ENCODE data around the gene ADGRL3.
"Not testable (repeated sequence)": the region's sequence is repeated elsewhere in the genome, so short reads cannot be mapped to it uniquely, and the experiment has no call there.

ADGRL3 gene

DNA sequence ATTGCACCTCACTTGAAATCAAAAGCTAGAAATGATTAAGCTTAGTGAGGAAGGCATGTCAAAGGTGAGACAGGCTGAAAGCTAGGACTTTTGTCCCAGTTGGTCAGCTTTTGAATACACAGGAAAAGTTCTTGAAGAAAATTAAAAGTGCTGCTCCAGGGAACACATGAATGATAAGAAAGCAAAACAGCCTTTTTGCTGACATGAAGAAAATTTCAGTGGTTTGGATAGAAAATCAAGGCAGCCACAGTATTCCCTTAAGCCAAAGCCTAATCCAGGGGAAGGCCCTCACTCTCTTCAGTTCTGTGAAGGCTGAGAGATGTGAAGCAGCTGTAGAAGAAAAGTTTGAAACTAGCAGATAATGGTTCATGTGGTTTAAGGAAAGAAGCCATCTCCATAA lies 150.8 kb downstream of the ADGRL3 start:
- DNase-seq (ENCODE audit: low read depth, low spot score), result no peak

DNA sequence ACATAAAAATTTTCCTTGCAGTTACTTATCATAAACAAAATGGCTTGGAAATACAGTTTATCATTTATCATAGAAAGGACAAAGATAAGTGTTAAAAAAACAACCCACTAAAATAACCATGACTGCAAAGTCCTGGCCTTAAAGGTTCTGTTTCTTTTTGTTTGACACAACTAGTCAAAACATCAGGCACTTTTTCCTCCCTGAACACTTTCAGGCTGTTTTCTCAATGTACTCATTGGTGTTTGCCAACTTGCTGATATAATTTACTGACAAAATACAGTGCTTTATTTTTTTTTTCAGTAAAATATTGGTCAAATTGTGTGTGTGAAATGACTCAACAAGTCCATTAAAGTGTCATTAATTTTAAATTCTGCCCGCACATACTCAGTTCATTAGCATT lies 156.6 kb downstream of the ADGRL3 start:
- no peak for DNase-seq (ENCODE audit: low read depth, low spot score)

DNA sequence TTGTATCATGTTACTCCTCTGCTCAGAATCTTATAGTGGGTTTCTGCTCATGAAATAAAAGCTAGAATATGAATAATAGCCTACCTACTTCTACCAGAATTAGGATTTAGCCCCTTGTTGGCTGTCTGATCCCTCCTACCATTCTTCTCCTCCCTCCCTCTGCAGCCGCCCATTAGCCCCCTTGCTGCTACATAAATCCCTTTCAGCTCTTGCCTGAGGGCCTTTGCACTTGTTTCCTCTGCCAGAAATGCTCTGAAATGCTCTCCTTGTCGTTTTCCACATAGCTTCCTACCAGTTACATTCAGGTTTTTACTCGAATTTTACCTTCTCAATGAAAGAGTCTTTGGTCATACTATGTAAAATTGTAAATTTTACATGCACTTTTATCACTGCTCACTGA lies 159.2 kb downstream of the ADGRL3 start:
- no peak for DNase-seq (ENCODE audit: low read depth, low spot score)

DNA sequence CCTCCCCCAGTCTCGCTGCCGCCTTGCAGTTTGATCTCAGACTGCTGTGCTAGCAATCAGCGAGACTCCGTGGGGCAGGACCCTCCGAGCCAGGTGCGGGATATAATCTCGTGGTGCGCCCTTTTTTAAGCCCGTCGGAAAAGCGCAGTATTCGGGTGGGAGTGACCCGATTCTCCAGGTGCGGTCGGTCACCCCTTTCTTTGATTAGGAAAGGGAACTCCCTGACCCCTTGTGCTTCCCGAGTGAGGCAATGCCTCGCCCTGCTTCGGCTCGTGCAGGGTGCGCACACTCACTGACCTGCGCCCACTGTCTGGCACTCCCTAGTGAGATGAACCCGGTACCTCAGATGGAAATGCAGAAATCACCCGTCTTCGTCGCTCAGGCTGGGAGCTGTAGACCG lies 172.7 kb downstream of the ADGRL3 start:
- not testable (repeated sequence) for DNase-seq (ENCODE audit: low read depth, low spot score)

DNA sequence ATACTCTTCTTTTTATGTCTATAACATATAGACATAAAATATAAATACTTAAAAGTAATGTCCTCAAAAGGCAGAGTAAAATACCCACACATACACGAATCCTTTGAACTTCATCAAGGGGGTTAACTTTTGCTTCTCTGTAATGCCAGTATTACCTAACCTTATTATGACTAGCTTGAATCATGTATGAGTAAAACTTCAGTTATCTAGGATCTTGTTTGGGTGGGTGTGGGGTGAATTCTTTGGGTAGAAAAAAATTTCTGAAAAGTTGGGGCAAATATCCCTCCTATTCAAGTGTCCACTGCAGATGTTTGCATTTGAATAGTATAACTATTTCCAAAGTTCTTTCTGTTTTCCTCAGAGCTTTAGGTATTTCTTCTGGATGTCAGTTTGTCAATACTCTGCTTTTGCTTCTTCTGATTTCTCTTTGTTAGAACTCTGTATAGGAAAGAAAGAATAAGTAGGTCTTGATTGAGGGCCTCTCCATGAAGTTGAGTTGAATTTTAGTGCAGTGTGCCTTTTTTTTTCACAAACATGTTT lies 173.8 kb downstream of the ADGRL3 start:
- no peak for DNase-seq (ENCODE audit: low read depth, low spot score)

DNA sequence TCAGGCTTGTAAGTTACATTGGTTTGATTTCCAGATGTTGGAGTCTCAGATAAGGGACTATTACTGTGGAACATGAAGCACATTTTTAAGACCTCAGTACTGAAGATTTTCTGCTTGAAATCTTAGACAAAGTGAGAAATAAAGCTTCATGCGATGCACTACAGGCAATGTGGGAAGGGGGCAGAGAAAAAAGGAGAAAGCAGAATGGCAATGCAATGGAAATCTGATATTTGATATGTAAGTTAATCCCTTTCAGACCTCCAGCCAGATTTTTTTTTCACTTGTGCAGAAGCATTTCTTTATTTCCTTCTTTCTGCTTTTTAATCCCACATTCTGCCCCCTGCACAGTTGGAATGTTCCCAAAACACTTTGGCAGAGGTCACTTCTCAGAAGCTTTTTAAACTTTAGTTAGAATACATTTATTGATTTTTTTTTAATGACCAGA lies 174.3 kb downstream of the ADGRL3 start:
- DNase-seq (ENCODE audit: low read depth, low spot score), result peak; percentile 24

DNA sequence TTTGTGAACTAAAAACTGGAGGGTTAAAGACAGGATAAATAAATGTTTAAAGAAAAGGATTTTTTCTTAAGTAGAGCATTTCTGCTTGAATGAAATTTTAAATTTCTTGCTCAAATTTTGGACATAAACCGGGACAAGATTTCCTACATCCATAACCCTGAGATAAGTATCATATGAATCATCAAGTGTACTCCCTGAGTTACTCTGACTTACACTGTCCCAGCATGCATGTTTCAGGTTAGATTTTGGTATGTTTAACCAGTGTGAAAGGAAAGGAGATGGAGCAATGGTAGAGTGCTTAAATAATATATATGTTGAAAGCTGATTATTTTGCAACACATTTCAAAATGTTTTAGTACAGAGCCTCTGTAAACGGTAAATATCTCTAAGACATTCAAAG lies 175.2 kb downstream of the ADGRL3 start:
- no peak for DNase-seq (ENCODE audit: low read depth, low spot score)

DNA sequence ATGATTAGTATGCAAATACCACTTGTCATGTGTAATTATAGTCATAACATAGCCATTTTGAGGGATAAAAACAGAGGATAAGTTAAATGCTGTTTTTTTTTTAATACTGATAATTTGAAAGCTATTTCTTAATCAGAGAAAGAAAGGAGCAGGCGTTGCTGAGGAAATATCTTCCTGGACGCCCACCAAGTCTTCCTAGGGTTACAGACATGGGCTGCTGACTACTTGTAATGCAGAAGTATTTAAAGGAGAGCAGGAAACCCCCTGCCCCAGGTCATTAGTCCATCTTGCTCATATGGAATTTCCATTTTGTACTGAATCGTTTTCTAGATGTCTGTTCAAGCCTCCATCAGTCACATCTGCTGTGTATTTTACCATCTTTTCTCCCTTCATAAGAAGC lies 176.2 kb downstream of the ADGRL3 start:
- DNase-seq (ENCODE audit: low read depth, low spot score), result no peak

DNA sequence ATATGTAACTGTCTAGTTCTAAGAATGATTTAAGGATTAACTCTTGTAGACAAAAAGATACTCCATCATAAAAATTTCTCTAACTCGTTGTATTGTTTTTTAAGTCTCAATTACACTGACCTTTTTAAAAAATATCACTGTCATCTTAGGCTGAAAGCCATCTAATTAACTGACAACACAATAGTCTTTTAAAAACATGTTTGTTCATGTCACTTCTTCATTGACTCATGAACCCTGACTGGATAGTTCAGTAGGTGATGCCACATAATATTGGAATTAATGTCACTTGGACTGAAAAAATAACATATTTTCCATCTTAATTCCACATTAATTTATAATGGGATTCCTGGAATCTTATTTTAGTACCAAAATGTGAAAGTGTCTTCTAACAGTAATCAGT lies 179.3 kb downstream of the ADGRL3 start:
- no peak for DNase-seq (ENCODE audit: low read depth, low spot score)

DNA sequence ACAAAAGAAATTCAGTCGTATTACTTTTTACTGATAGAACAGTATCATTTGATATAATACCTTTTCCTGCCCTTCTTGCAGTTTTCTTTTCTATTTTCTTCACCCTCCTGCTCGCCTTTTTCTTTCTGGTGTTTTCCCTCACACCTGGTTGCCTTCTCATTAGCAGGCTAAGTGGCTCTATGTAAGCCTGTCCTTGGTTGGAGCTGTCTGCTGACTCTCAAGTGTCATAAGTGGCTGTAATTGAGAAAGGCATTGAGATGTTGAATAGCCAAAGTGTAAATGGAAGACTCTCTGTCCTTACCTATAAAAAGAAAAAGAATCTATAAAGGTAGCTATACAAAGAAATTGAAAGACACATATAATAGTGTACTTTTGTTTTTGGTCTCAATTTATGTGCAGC lies 180.7 kb downstream of the ADGRL3 start:
- no peak for DNase-seq (ENCODE audit: low read depth, low spot score)

DNA sequence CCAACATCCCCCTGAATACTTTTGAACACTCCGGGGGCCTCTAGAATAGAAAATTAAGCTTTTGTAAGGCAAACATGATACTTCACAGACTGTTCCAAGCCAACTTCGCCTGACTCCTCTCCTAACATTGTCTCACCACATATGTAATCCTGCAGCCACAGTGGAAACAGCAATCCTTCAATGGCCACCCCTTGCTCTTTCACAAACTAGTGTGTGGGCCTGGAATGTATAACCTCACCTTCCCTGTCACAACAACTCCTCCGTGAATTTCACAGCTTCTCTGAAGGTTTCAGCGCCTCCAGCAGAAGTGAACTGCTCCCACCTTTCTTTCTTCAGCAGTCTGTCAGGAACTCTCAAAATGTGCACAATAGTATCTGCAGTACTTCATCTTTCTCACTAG lies 185.1 kb downstream of the ADGRL3 start:
- DNase-seq (ENCODE audit: low read depth, low spot score), result no peak

DNA sequence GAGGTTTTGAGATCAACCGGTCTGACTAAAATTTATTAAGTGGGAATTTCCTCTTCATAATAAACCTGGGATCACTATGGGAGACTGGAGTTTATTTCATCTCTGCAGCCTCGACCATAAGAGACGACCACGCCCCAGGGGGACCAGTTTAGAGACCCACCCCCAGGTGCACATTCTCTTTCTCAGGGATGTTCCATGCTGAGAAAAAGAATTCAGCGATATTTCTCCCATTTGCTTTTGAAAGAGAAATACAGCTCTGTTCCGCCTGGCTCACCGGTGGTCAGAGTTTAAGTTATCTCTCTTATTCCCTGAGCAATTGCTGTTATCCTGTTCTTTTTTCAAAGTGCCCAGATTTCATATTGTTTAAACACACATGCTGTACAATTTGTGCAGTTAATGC lies 187.2 kb downstream of the ADGRL3 start:
- not testable (repeated sequence) for DNase-seq (ENCODE audit: low read depth, low spot score)

DNA sequence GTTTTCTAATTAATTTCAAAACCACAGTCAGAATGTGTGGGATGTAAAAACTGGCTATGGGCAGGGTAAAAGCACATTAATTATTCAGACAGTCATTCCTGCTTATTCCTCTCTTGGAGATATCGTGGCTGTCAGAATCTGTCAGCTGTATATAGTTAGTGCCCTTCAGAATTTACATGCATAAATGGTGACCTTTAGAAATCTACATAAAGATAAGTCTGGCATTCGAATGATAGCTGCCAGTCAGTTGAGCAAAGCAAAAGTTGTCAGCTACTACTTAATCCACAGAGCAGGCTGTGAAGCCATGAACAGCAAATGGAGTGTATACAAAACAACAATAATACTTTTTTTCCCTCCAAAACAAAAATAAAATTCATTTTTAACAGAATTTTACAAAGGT lies 189.5 kb downstream of the ADGRL3 start:
- no peak for DNase-seq (ENCODE audit: low read depth, low spot score)

DNA sequence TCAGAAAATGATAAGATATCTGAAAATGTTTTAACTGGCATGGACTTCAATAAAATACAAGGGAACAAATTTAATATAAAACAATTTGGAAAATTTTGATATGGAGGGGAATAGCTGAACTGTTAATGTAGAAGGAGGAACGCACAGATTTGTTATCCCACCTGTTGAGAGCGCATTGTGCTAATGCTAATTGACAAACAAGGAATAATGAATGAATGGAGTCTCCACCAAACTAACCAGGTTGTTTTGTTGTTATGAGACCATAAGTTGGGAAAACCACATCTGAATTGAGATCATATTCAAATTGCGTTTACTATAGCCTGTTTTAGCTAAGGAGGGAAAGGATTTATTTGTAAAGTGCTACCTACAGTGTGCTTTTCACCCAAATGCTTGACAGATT lies 195.6 kb downstream of the ADGRL3 start:
- DNase-seq (ENCODE audit: low read depth, low spot score), result no peak

DNA sequence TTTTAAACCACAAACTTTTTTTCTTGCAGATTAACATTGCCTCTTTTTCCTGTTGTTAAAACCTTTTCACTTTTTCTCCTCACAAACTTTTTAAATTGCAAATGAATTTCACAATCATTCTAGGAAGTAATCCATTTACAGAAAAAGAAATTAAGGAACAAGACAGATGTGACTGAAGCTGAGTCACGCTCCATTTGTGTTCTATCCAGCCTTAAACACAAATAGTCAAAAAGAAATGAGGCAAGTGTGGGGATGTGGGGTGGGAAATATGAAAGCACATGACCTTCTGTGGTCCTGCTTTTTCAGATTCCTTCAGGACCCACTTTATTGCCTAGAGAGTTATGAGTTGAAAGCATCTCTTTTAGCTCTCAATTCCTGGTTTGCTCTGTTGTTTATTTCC lies 197.0 kb downstream of the ADGRL3 start:
- no peak for DNase-seq (ENCODE audit: low read depth, low spot score)

DNA sequence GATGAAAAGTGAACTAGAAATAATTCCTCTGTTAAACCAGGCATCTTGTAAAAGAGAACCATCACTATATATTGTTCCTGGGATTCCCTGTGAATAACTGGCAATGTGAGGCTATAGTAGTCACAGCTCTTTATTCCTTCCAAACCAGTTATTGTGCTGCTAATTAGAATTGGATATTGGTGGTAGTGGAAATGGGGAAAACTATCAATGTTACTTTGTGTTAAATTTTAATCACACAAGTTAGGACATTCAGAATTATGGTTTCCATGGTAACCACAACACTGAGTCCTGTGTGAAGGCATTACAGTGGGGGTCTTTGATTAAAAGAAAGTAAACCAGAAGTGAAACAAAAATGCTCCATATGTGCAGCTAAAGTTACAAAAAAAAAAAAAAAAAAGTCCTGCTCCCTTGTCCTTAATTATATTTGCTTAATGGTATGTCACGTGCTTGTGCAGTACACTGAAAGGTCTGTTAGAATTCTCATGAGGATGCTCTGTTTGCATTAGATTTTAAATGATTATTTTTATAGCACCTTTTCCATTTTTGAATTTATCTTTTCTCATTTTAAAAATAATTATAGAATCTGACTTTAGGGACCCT lies 200.4 kb downstream of the ADGRL3 start:
- no peak for DNase-seq (ENCODE audit: low read depth, low spot score)

DNA sequence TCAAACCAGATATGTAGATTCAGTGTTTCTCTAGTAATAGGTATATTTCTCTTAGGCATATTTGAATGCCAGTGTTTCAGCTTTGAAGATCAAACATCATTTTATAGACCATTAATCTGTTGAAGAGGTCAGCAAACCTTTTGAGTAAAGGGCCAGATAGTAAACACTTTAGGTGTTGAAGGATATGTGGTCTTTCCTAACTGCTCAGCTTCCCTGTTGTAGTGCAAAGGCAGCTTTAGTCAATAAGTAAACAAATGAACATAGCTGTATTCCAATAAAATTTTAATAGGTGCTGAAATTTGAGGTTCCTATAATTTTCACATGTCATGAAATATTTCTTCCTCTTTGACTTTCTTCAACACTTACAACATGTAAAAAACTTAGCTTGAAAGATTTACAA lies 201.6 kb downstream of the ADGRL3 start:
- DNase-seq (ENCODE audit: low read depth, low spot score), result no peak

DNA sequence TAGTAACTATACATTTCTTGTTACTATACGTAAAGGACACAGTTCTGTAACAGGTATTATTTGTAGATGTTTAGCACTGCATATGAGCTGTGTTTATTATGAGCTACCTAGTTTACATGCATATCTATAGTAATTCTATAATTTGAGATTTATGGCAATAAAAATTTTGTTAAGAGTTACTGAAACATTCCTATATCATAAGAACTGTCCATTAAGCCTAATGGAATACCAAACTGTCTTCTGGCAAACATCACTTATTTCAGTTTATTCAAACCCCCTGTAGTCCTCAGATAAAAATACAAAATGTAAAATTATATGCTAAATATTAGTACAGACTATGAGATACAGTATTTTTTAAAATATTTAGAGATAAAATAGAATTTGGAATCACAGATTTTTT lies 205.2 kb downstream of the ADGRL3 start:
- no peak for DNase-seq (ENCODE audit: low read depth, low spot score)

DNA sequence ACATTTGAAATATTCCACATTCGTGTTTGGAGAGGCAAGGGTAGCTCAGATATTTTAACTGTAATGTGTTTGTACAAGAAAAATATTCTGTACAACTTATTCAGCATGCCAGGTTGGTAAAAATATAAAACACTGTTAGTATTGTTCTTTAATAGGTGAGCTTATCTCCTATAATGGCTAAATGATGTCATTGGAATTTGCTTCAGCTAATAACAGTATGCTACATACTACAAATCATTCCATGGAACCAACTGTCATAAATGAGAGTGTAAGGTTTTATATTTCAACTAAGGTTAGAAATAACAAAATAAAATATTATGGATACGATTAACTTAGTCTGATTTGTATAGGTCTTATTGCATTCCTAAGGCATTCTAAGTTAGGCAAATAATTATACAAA lies 206.6 kb downstream of the ADGRL3 start:
- no peak for DNase-seq (ENCODE audit: low read depth, low spot score)

DNA sequence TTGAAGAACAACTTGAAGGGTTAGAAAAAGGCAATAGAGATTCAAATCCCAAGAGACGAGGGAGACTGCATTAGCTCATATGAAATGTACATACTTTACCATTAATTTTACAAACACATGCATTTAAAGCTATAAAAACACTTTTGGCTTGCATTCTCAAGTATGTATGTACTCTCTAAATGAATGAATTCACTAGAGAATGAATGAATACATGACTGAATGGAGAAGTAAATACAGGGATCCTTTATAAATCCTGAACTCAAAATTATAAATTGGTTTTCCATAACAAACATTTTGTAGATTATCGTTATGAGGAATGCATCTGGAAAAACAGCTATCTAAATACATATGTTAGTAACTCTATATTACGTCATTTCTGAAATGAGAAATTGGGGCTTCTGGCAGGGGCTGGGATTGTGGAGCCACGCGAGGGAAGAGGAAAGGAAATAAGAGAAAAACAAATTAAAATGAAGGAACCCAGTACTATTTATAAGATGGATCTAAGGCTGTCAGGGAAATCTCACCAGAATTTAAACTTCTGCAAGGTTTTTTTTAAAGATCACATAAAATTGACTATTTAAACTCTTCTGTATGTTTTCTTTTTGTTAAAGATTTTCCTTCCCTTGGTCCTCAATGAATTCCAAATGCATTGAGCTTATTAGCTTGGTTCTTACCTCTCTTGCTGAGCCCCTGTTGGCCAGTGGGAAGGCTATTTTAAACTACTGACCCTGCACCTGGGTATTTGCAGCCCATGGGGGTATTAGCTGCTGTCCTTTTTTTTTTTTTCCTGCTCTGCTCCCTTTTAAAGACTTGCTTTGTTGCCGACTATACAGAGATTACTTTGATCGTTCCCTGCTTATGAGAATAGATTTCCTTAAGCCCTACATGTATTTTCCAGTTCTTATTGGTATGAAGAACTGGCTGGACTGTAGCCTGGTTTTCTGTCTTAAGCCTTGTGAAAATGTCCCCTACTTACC lies 207.8 kb downstream of the ADGRL3 start:
- DNase-seq (ENCODE audit: low read depth, low spot score), result no peak

DNA sequence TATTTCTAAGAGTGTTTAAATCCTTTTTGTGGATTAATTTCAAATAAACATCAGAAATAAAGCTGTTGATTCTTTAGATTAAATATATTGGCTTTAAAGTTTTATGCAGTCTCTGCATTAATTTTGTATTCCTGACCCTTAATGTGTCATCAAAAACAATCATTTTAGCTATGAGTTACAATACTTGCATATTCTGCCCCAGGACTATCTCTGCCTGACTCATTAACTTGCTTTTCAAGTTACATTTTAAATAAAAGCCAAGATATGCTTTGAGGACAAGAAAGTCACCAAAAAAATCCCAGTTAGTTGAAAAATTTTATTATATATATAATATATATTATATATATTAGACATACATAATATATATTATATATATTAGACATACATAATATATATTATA lies 208.7 kb downstream of the ADGRL3 start:
- no peak for DNase-seq (ENCODE audit: low read depth, low spot score)

DNA sequence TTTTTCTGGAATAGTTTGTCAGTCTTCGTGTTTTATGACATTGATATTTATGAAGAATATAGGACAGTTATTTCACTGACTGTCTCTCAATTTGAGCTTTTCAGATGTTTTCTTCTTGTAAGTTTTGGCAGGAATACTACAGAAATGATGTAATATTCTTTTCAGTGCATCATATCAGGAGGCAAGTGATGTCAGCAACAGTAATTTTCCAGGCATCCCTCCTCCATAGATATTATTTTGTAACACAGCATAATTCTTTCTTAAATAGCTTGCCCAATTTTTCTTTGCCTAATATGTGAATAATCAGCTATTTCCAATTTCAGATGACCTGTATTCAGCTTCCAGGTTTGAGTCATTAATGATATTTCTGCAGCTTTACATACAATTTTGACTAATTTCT lies 211.1 kb downstream of the ADGRL3 start:
- DNase-seq (ENCODE audit: low read depth, low spot score), result no peak

DNA sequence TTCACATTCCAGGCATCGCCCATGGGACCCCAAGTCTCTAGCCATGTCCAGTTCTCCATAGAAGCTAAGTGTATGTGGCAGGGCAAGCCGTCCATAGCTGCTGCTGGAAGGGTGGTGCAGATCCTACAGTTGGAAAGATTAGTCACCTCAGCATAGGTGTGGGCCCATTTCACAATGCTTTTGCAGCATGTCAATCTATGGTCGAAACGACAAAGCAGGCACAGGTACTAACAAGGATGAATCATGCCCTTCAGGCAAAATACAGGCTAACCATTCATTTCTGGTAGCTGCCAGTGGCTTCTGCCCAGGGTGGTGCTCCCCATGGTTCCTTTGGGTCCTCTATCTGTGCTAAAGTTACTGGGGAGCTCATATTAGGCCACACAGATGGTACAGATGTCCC lies 225.2 kb downstream of the ADGRL3 start:
- no peak for DNase-seq (ENCODE audit: low read depth, low spot score)

Data from brain pericyte (primary cell).